ENCODE measurements around the gene GNAS-AS1.

GNAS-AS1 gene

GRCh38 chr20:58784321-58785074 is 66.2 kb downstream of the GNAS-AS1 start:
- no peak for DNase-seq
- no peak overlapping the region for H3K18ac ChIP-seq (ENCODE audit: low read depth in 1 of 2, low read length in 2 of 2)
- 80% methylated on average over 15 of the region's 15 CpGs for WGBS

DNA sequence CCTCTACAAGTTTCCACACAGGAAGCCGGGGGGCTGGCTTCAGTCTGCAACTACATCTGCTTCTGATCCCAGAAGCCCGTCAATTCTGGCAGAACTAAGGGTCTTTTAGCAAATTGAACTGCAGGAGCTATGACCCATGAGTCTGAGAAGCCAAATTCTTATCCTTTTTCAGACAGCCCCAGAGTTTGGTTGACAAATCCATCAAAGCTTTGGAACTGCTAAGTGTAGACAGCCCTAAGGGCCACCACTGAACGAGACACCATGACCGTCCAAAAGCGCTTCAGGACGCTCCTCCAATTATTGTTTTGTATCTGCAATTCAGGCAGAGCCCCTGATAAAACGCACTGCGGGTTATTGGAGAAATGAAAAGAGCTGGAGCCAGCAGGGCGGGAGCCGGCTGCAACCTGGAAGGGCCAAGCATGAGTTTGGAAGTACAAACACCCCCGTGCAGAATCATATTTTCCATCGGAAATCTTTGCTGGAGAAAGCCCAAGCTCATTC is 67.1 kb downstream of the GNAS-AS1 start:
- DNase-seq = no peak
- no peak overlapping the region for H2AK5ac ChIP-seq (ENCODE audit: low read length, severe bottlenecking)
- no peak overlapping the region for H2AFZ ChIP-seq (ENCODE audit: low read depth, low read length)
- no peaks in the 10 kb centered on the region for H3K79me1 ChIP-seq (replicated peaks; ENCODE audit: low read length, poor library complexity, severe bottlenecking)
- no peak overlapping the region for H3K4me3 ChIP-seq (ENCODE audit: insufficient read depth in 1 of 2, low read depth in 1 of 2, low read length in 2 of 2)
- no peak overlapping the region for H3K4ac ChIP-seq (ENCODE audit: low read depth in 1 of 2, low read length in 2 of 2)
- no peak overlapping the region for H2BK5ac ChIP-seq (ENCODE audit: low read depth, low read length, poor library complexity, severe bottlenecking)
- H3K27me3 ChIP-seq (ENCODE audit: control insufficient read depth in 1 of 2, insufficient read depth in 1 of 2, low read length in 2 of 2) = peaks cover 53 to 73% of the 10 kb centered on the region in 2 experiments
- no peaks in the 10 kb centered on the region for H3K9me3 ChIP-seq (ENCODE audit: control insufficient read depth, low read length)
- H4K8ac ChIP-seq (ENCODE audit: low read length) = no peak overlapping the region
- no peak overlapping the region for H3K27ac ChIP-seq (ENCODE audit: low read length, poor library complexity, severe bottlenecking)
- H3K4me2 ChIP-seq (ENCODE audit: low read length, poor library complexity, severe bottlenecking) = no peak overlapping the region
- no peak overlapping the region for H2BK120ac ChIP-seq (ENCODE audit: low read depth, low read length)
- no peaks in the 10 kb centered on the region for H3K4me1 ChIP-seq (ENCODE audit: control insufficient read depth, insufficient read depth, low read depth, low read length)
- no peaks in the 10 kb centered on the region for H3K36me3 ChIP-seq (ENCODE audit: control insufficient read depth in 1 of 2, insufficient read depth in 2 of 2, low read depth in 1 of 2, low read length in 2 of 2)
- H4K91ac ChIP-seq (ENCODE audit: low read length) = no peak overlapping the region
- no peak overlapping the region for H2BK15ac ChIP-seq (ENCODE audit: low read depth, poor library complexity, severe bottlenecking)
- H3K18ac ChIP-seq (ENCODE audit: low read depth in 1 of 2, low read length in 2 of 2) = no peak overlapping the region
- no peak overlapping the region for H2BK12ac ChIP-seq (ENCODE audit: low read length in 2 of 2)
- 83% methylated on average over 12 of the region's 12 CpGs for WGBS
- no peak overlapping the region for H3K14ac ChIP-seq (ENCODE audit: low read length in 2 of 2)
- H3K9ac ChIP-seq (ENCODE audit: low read length) = no peak overlapping the region
- no peak overlapping the region for H3K23ac ChIP-seq (ENCODE audit: low read length in 2 of 2)

More at GRCh38 chr20:58784321-58785074, 66.2 kb downstream of the GNAS-AS1 start:
- Histone ChIP-seq H3K27me3 (ENCODE audit: control insufficient read depth in 1 of 2, insufficient read depth in 1 of 2, low read length in 2 of 2) (peaks cover 49 to 76% of the 10 kb centered on the region in 2 experiments), H2BK120ac (ENCODE audit: low read depth, low read length) (no peak overlapping the region), H3K4me3 (ENCODE audit: insufficient read depth in 1 of 2, low read depth in 1 of 2, low read length in 2 of 2) (no peak overlapping the region), H2BK5ac (ENCODE audit: low read depth, low read length, poor library complexity, severe bottlenecking) (no peak overlapping the region), H2BK12ac (ENCODE audit: low read length in 2 of 2) (no peak overlapping the region), H3K4ac (ENCODE audit: low read depth in 1 of 2, low read length in 2 of 2) (no peak overlapping the region), H3K14ac (ENCODE audit: low read length in 2 of 2) (no peak overlapping the region), H3K4me1 (ENCODE audit: control insufficient read depth, insufficient read depth, low read depth, low read length) (no peaks in the 10 kb centered on the region), H2BK15ac (ENCODE audit: low read depth, poor library complexity, severe bottlenecking) (no peak overlapping the region), H3K36me3 (ENCODE audit: control insufficient read depth in 1 of 2, insufficient read depth in 2 of 2, low read depth in 1 of 2, low read length in 2 of 2) (no peaks in the 10 kb centered on the region), H3K23ac (ENCODE audit: low read length in 2 of 2) (no peak overlapping the region), H2AFZ (ENCODE audit: low read depth, low read length) (no peak overlapping the region), H4K8ac (ENCODE audit: low read length) (no peak overlapping the region), H3K27ac (ENCODE audit: low read length, poor library complexity, severe bottlenecking) (no peak overlapping the region), H3K4me2 (ENCODE audit: low read length, poor library complexity, severe bottlenecking) (no peak overlapping the region), H4K91ac (ENCODE audit: low read length) (no peak overlapping the region), H2AK5ac (ENCODE audit: low read length, severe bottlenecking) (no peak overlapping the region), H3K9me3 (ENCODE audit: control insufficient read depth, low read length) (no peaks in the 10 kb centered on the region), H3K79me1 (replicated peaks; ENCODE audit: low read length, poor library complexity, severe bottlenecking) (no peaks in the 10 kb centered on the region), H3K9ac (ENCODE audit: low read length) (no peak overlapping the region)

DNA sequence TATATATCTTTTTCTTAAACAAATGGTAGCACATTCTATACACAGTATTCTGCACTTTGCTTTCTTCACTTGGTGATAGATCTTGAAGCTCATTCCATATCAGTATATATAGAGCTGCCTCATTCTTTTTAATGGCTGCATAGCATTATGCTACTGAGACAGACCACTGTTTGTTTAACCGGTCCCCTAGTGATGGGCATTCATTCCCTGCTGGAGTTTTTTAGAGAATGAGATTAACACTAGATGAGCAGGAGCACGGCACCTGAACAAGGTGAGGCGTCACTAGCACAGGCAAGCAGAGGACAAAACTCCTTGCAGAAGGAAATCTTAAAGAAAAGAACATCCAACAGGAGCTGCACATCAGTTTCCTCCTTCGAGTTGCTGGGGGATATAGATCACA is 69.6 kb downstream of the GNAS-AS1 start:
- Histone ChIP-seq H3K4ac (ENCODE audit: low read depth in 1 of 2, low read length in 2 of 2) (no peak overlapping the region), H3K36me3 (ENCODE audit: control insufficient read depth in 1 of 2, insufficient read depth in 2 of 2, low read depth in 1 of 2, low read length in 2 of 2) (no peaks in the 10 kb centered on the region), H2BK15ac (ENCODE audit: low read depth, poor library complexity, severe bottlenecking) (no peak overlapping the region), H2BK5ac (ENCODE audit: low read depth, low read length, poor library complexity, severe bottlenecking) (no peak overlapping the region), H3K18ac (ENCODE audit: low read depth in 1 of 2, low read length in 2 of 2) (no peak overlapping the region), H3K4me3 (ENCODE audit: insufficient read depth in 1 of 2, low read depth in 1 of 2, low read length in 2 of 2) (no peak overlapping the region), H4K8ac (ENCODE audit: low read length) (no peak overlapping the region), H3K4me1 (ENCODE audit: control insufficient read depth, insufficient read depth, low read depth, low read length) (no peaks in the 10 kb centered on the region), H3K27me3 (ENCODE audit: control insufficient read depth in 1 of 2, insufficient read depth in 1 of 2, low read length in 2 of 2) (peaks cover 59 to 72% of the 10 kb centered on the region in 2 experiments), H2AFZ (ENCODE audit: low read depth, low read length) (no peak overlapping the region), H3K23ac (ENCODE audit: low read length in 2 of 2) (no peak overlapping the region), H2AK5ac (ENCODE audit: low read length, severe bottlenecking) (no peak overlapping the region), H3K79me1 (replicated peaks; ENCODE audit: low read length, poor library complexity, severe bottlenecking) (no peaks in the 10 kb centered on the region), H3K9ac (ENCODE audit: low read length) (no peak overlapping the region), H4K91ac (ENCODE audit: low read length) (no peak overlapping the region), H3K14ac (ENCODE audit: low read length in 2 of 2) (no peak overlapping the region), H3K4me2 (ENCODE audit: low read length, poor library complexity, severe bottlenecking) (no peak overlapping the region), H3K9me3 (ENCODE audit: control insufficient read depth, low read length) (peaks cover under 1% of the 10 kb centered on the region), H2BK120ac (ENCODE audit: low read depth, low read length) (no peak overlapping the region), H3K27ac (ENCODE audit: low read length, poor library complexity, severe bottlenecking) (no peak overlapping the region), H2BK12ac (ENCODE audit: low read length in 2 of 2) (no peak overlapping the region)
- no peak for DNase-seq
- 62% methylated on average over 4 of the region's 4 CpGs for WGBS

DNA sequence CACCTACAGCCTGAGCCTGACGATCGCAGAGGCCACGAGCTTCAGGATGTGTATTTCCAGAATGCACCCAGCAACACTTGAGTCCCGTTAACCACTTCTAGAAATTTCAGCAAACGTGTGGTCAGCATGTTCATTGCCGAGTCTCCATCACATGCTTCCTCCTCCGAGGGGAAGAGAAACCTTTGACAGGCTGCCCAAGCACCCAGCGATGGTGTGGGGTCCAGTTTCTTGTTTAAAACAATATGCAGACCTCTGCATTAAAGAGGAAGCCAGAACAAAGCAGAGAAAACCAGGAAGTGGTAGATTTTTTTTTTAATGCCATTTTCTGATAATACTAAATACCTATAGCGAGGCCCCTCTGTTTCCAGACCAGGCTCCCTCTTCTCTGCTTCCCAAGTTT is 71.9 kb downstream of the GNAS-AS1 start:
- Histone ChIP-seq H2BK12ac (ENCODE audit: low read length in 2 of 2) (no peak overlapping the region), H3K27ac (ENCODE audit: low read length, poor library complexity, severe bottlenecking) (no peak overlapping the region), H3K18ac (ENCODE audit: low read depth in 1 of 2, low read length in 2 of 2) (no peak overlapping the region), H3K4me2 (ENCODE audit: low read length, poor library complexity, severe bottlenecking) (no peak overlapping the region), H2BK120ac (ENCODE audit: low read depth, low read length) (no peak overlapping the region), H3K27me3 (ENCODE audit: control insufficient read depth in 1 of 2, insufficient read depth in 1 of 2, low read length in 2 of 2) (peaks cover 51 to 60% of the 10 kb centered on the region in 2 experiments), H3K9ac (ENCODE audit: low read length) (no peak overlapping the region), H2AK5ac (ENCODE audit: low read length, severe bottlenecking) (no peak overlapping the region), H4K91ac (ENCODE audit: low read length) (no peak overlapping the region), H3K9me3 (ENCODE audit: control insufficient read depth, low read length) (peaks cover 4% of the 10 kb centered on the region), H3K36me3 (ENCODE audit: control insufficient read depth in 1 of 2, insufficient read depth in 2 of 2, low read depth in 1 of 2, low read length in 2 of 2) (no peaks in the 10 kb centered on the region), H3K4me1 (ENCODE audit: control insufficient read depth, insufficient read depth, low read depth, low read length) (no peaks in the 10 kb centered on the region), H3K4ac (ENCODE audit: low read depth in 1 of 2, low read length in 2 of 2) (no peak overlapping the region), H2AFZ (ENCODE audit: low read depth, low read length) (no peak overlapping the region), H3K79me1 (replicated peaks; ENCODE audit: low read length, poor library complexity, severe bottlenecking) (no peaks in the 10 kb centered on the region), H4K8ac (ENCODE audit: low read length) (no peak overlapping the region), H2BK15ac (ENCODE audit: low read depth, poor library complexity, severe bottlenecking) (no peak overlapping the region), H3K23ac (ENCODE audit: low read length in 2 of 2) (no peak overlapping the region), H3K4me3 (ENCODE audit: insufficient read depth in 1 of 2, low read depth in 1 of 2, low read length in 2 of 2) (no peak overlapping the region), H3K14ac (ENCODE audit: low read length in 2 of 2) (no peak overlapping the region), H2BK5ac (ENCODE audit: low read depth, low read length, poor library complexity, severe bottlenecking) (no peak overlapping the region)
- 80% methylated on average over 7 of the region's 9 CpGs for WGBS
- DNase-seq = no peak
